ENCODE data around the gene SCN1A.

The SCN1A gene

DNA sequence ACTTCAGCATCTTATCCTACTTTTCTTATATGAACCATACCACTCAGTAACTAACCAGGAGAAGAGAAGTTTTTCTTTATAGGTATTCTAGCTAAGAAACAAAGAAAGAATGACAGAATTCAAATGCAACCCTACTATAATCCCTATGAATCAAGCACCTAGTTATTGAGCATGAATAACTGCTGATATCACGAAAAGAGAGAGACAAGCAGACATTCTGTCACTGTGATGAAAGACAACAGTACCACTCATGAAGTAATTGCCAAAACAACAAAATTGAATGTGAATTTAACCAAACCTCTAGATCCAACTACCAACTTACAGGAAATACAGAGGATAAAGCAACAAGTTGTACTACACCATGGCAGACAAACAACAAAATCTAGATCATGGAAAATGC lies 189.6 kb downstream of the SCN1A start:
- TF ChIP-seq CTCF (conservative IDR thresholded peaks at IDR 0.05; ENCODE audit: low read depth, low read length) = no peak
- no peak overlapping the region for H3K4me3 ChIP-seq (ENCODE audit: low read depth, low read length)
- DNase-seq (ENCODE audit: low read depth) = no peak

Measured in choroid plexus epithelial cell (primary cell).